ENCODE results near the gene NAB1. TPM values are rescaled to one million over a fixed set of nuclear protein-coding genes. Genes with fewer than 3 reads are reported as not detected.

The NAB1 gene
- total RNA-seq, 2 experiments from 2014 or later, result 23.0 to 24.8 TPM

DNA sequence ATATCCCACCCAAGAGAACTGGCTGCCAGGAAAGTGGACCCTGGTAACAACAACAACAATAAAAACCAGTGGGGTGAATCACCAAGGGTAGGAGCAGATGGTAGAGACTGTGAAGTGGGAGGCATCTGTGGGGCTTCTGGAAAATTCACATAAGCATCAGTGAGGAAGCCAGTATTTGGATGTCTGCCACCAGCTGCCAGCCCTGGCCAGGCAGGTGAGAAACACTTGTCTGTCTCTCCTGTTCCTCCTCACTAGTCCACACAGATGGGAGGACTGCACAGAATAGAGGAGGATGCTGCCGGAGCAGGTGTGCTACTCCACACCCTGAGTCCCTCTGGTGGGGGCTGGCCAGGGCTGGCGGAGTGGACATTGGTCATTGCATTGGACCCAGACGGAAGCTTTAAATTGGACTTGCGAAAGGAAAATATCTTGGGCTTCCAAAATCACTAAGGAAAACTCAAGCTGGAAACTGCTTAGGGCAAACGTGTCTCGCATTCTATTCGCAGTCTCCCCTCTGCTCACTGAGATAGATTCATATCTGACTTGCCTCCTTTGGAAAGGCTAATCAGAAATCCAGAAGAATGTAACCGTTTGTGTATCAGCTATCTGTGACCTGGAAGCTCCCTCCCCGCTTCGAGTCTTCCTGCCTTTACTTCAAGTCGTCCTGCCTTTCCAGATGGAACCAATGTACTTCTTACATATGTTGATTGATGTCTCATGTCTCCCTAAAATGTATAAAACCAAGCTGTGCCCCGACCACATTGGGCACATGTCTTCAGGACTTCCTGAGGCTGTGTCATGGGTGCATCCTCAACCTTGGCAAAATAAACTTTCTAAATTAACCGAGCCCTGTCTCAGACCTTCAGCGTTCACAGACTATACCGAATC is 69.1 kb downstream of the NAB1 start:
- H3K4me3 Mint-ChIP-seq, result peak overlapping the region; percentile 14
- no peaks in the 10 kb centered on the region for H3K27me3 Mint-ChIP-seq
- H3K27ac Mint-ChIP-seq, result peak overlapping the region; percentile 83
- H3K36me3 Mint-ChIP-seq (ENCODE audit: low read depth), result no peaks in the 10 kb centered on the region
- CTCF ChIA-PET, result no interaction called here
- intact Hi-C loops (cut with micrococcal nuclease), result no loop called here
- H3K4me1 Mint-ChIP-seq (ENCODE audit: low read depth), result peaks cover 68% of the 10 kb centered on the region
- no peaks in the 10 kb centered on the region for H3K9me3 Mint-ChIP-seq
- POLR2A ChIA-PET, result interaction anchor here (1.0 to 1.5 kb wide), 2 partner anchors 14 to 39 kb away, joined by 3 read pairs; no protein-coding TSS in a partner anchor
- DNase-seq (peak; percentile 42), ATAC-seq (no peak)
- TF ChIP-seq, protein P1, sequence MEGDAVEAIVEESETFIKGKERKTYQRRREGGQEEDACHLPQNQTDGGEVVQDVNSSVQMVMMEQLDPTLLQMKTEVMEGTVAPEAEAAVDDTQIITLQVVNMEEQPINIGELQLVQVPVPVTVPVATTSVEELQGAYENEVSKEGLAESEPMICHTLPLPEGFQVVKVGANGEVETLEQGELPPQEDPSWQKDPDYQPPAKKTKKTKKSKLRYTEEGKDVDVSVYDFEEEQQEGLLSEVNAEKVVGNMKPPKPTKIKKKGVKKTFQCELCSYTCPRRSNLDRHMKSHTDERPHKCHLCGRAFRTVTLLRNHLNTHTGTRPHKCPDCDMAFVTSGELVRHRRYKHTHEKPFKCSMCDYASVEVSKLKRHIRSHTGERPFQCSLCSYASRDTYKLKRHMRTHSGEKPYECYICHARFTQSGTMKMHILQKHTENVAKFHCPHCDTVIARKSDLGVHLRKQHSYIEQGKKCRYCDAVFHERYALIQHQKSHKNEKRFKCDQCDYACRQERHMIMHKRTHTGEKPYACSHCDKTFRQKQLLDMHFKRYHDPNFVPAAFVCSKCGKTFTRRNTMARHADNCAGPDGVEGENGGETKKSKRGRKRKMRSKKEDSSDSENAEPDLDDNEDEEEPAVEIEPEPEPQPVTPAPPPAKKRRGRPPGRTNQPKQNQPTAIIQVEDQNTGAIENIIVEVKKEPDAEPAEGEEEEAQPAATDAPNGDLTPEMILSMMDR (IDR thresholded peaks at IDR 0.05), result no peak

DNA sequence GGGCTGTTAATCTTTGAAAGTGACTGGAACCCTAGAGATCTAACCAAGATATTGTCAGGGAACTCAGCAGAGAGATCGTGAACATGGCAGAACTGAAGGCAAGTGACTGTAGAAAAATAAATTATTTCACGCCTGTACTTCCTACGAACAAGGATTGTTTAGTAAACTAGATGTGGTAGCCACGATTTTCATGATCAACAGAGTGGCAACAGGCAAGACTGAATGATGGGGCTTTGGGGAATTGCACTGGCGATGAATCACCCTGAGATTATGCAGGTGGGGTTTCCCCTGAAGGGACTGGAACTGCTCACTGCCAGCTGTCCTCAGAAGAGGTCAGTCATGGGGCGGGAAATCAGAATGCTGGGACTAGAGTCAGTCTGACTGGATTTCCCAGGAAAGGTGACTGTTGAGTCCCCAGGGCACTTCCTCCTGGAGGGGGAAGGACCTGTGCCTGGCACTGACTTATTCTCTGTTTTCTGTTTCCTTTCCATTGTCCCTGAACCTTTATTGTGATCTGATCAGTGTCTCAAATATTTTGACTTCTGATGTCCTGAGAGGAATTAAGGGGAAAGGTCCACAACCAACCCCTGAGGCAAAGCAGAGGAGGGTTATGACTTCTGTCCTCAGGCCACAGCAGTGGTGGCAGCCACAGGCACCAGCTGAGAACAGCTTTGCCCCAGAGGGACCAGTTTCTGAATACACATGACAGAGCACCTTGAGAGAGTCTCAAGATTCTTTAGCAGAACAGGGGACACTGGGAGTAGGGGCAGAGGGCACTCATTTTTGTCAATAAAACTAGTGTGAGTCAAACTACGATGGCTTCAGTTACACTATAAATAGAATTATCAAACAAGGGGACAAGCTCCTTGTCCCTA is 70.0 kb downstream of the NAB1 start:
- ChIA-PET CTCF (no interaction called here), POLR2A (interaction anchor here (1.0 to 1.5 kb wide), 6 partner anchors 10 to 163 kb away, joined by 3 to 4 read pairs (median 4); no protein-coding TSS in a partner anchor)
- no peaks in the 10 kb centered on the region for H3K27me3 Mint-ChIP-seq
- no peaks in the 10 kb centered on the region for H3K36me3 Mint-ChIP-seq (ENCODE audit: low read depth)
- no peaks in the 10 kb centered on the region for H3K9me3 Mint-ChIP-seq
- TF ChIP-seq, protein P1 (IDR thresholded peaks at IDR 0.05), result no peak
- DNase-seq (peak; percentile 83), ATAC-seq (peak; percentile 59)
- intact Hi-C loops (cut with micrococcal nuclease), result no loop called here
- H3K27ac Mint-ChIP-seq, result peak overlapping the region; percentile 83
- H3K4me1 Mint-ChIP-seq (ENCODE audit: low read depth), result peaks cover 67% of the 10 kb centered on the region
- peak overlapping the region; percentile 14 for H3K4me3 Mint-ChIP-seq

DNA sequence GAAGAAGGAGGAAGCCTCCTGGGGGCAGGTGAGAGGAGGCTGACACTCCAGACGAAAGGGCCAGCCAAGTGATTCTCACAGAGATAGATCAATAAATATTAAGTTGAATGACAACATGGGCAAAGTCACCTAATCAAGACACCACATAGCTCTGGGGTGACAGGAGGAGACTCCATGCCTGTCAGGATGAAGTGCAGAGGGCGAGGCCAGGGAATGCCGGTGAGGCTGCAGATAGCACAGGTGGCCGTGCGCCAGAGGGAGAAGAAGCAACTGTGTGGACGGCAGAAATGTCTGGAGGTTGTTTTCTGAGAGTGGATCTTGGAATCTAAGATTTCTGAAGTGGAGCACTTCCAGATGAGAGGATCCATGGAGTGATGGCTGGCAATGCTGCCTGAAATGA is 71.4 kb downstream of the NAB1 start:
- ATAC-seq, result no peak
- ChIA-PET CTCF (interaction anchor here (1.2 kb wide), 1 partner anchor 8 kb away, joined by 4 read pairs; no protein-coding TSS in a partner anchor), POLR2A (no interaction called here)
- Mint-ChIP-seq H3K27me3 (no peaks in the 10 kb centered on the region), H3K9me3 (no peaks in the 10 kb centered on the region), H3K36me3 (ENCODE audit: low read depth) (no peaks in the 10 kb centered on the region), H3K4me1 (ENCODE audit: low read depth) (peaks cover 69% of the 10 kb centered on the region), H3K4me3 (no peak overlapping the region), H3K27ac (peak overlapping the region; percentile 95)
- TF ChIP-seq, protein P1 (IDR thresholded peaks at IDR 0.05), result no peak
- intact Hi-C loops (cut with micrococcal nuclease), result no loop called here
- no peak for DNase-seq

DNA sequence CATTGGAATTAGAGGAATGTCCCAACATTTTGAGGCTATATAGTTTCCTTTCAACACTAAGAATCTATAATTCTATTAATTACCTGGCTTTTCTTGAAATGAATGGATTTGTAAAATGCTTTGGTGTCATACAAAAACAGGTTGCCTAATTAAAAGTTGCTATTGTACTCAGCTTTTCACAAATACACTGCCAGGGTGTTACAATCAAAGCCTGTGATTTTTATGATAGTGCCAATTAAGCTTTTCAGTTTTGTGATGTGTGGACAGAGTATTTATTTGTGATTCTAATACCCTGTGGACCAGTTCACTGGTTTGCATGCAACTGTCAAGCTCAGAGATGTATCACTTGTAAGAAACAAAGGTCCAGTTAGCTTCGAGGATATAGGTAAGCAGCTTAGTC is 71.8 kb downstream of the NAB1 start:
- Mint-ChIP-seq H3K4me3 (no peak overlapping the region), H3K36me3 (ENCODE audit: low read depth) (no peaks in the 10 kb centered on the region), H3K4me1 (ENCODE audit: low read depth) (peaks cover 72% of the 10 kb centered on the region), H3K27ac (peak overlapping the region; percentile 95), H3K27me3 (no peaks in the 10 kb centered on the region), H3K9me3 (no peaks in the 10 kb centered on the region)
- ATAC-seq (no peak), DNase-seq (no peak)
- intact Hi-C loops (cut with micrococcal nuclease), result no loop called here
- TF ChIP-seq, protein P1 (IDR thresholded peaks at IDR 0.05), result no peak
- ChIA-PET CTCF (interaction anchor here (1.2 kb wide), 1 partner anchor 9 kb away, joined by 4 read pairs; no protein-coding TSS in a partner anchor), POLR2A (no interaction called here)

All from activated CD8-positive, alpha-beta T cell treated with anti-CD3 and anti-CD28 coated beads for 36 hours (primary cell).